HG03175 (cell line): Measurements from ENCODE around the gene GLS.
"Not testable (repeated sequence)": the region's sequence is repeated elsewhere in the genome, so short reads cannot be mapped to it uniquely, and the experiment has no call there.

ENCODE experiments used
- ATAC-seq: cut with Tn5 transposase; IDR thresholded peaks from one replicate; pipeline ENCODE4 v1.9.1; 2021; ENCODE audit warnings: mild to moderate bottlenecking, moderate library complexity; ENCODE audit not compliant: unreplicated experiment

GLS gene

DNA sequence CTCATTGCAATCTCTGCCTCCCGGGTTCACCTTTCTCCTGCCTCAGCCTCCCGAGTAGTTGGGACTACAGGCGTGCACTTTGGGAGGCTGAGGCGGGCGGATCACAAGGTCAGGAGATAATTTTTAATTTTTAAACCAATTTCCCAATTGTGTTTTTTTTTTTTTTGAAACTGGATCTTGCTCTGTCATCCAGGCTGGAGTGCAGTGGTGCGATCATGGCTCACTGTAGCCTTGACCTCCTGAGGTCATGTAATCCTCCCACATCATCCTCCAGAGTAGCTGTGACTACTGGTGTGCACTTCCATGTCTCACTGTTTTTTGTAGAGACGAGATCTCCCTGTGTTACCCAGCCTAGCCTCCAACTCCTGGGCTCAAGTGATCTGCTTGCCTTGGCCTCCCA lies 49.3 kb downstream of the GLS start:
- ATAC-seq: no peak

DNA sequence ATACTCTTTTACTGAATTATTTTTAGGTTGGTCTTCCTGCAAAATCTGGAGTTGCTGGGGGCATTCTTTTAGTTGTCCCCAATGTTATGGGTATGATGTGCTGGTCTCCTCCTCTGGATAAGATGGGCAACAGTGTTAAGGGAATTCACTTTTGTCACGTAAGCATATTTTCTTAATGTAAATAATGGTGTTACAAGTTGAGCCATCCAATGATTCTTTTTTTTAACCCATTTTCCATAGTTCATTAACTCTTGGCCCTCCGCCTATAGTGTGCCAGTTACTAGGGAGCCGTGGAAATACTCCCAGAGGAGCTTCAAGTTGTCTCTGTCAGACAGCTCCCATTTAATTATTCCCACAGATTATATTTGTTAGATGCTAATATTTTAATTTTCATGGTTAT lies 49.8 kb downstream of the GLS start:
- no peak for ATAC-seq

DNA sequence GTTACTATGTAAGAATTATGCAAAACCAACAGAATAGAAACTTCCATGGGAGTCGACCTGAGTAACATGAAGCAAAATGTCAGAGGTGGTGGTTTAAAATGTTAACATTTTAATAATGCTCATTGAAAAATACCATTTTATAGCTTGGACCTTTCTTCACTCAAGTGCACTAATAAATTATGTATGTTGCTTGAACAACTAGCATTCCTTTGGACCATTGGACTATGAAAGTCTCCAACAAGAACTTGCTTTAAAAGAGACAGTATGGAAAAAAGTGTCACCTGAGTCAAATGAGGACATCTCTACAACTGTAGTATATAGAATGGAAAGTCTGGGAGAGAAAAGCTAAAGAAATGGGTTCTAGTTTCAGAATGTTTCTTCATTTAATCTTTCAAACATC lies 51.9 kb downstream of the GLS start:
- ATAC-seq: no peak

DNA sequence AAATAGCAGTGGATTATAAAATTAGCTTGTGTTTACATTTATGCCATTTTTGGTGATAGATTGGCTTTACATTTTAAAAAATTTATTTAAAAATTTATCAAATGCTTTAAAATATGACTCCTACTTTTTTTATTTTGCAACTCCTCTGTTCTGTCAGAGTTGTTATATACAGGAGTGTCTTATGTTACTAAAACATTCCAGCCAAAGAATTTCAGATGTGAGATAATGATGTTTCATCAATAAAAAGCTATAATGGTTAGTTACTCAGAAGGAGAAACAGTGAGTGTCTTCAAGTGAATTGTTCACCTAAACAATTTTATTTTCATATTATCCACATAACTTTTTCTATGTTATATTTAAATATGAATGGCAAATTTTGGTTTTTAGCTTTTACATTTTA lies 52.7 kb downstream of the GLS start:
- ATAC-seq: no peak

DNA sequence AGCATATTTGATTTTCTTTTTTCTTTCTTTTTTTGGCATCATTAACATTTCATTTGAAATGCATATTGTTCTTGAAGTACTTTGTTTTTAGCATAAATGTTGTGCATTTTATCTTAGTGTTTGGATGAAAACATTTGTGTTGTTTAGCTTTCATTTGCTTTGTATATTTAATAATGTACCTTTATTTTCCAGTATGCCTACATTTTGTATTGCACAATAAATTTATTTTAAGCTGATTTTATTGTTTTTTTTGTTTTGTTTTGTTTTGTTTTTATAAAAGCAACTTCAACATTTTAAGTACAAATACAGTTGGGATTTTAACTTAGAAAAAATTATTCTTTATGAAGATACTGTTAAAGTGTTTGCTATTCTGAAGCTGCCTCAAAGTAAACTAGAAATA lies 54.4 kb downstream of the GLS start:
- ATAC-seq: no peak

- no peak for ATAC-seq
These were observed 58.2 kb downstream of the GLS start for GRCh38 chr2:190938771-190939335.

GRCh38 chr2:190940454-190940853 lies 59.8 kb downstream of the GLS start:
- ATAC-seq: no peak

GRCh38 chr2:190941571-190941970 lies 61.0 kb downstream of the GLS start:
- no peak for ATAC-seq

GRCh38 chr2:190942697-190943096 lies 62.1 kb downstream of the GLS start:
- no peak for ATAC-seq

- no peak for ATAC-seq
These were observed 63.1 kb downstream of the GLS start for GRCh38 chr2:190943706-190944105.

DNA sequence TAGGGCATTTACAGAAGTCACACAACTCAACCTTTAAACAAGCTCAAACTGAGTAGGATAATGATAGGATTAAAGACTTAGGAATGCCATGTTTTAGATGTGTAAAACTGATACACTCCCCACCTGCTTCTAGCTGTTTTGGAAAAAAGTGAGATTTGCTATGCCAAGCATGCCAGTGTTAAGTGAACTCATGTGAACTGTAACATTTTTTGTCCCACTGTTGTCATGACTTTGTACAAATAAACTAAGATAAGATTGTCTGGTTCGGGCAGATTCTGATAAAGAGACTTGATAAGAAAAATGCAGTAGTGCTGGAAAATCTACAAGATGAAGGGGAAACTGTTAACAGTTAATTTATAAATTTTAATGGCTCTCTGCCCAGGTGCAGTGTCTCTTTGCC lies 66.5 kb downstream of the GLS start:
- ATAC-seq: no peak

DNA sequence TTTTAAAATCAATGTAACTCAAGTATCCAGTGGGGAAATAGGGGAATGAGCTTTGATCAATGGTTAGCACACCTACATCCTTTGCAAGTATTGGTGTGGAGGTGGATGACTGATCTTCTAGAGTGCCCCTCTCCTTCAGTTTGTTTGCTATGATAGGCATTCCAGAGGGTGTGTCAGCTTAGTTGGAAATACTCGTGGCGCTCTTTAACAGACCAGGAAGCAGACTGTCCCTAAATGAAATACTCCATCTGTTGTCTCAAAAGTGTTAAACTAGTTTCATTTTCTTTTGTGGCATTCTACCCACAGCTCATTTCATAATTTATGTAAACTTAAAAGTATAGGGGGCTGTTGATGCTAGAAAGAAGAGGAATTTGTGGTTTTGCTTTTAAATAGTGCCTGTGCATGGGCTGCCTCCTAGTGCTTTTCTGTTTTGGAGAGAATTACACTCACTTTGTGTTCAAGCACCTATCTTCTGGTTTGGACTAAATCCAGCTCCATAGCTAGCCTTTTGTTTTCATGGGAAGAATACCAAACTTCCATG lies 67.2 kb downstream of the GLS start:
- ATAC-seq: peak; percentile 62

DNA sequence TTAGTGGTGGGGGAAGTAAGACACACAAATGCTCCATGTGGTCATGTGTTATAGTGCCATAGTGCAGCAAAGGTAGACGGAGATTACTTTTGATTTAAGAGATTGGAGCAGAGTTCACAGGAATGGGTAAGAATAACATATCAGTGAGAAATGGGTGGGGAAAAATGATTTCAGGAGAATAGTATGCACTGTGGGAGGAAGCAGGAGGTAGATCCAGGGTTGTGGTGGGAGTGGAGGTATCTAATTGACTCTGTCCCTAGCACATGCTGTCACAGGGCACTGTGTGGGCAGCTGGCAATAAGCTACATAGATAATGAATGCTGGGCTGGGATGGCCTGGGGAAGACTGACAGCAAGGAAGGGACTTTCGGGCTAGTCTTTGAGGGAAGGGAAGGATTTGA lies 68.0 kb downstream of the GLS start:
- ATAC-seq: no peak

- no peak for ATAC-seq
These were observed 70.0 kb downstream of the GLS start for GRCh38 chr2:190950566-190950991.

DNA sequence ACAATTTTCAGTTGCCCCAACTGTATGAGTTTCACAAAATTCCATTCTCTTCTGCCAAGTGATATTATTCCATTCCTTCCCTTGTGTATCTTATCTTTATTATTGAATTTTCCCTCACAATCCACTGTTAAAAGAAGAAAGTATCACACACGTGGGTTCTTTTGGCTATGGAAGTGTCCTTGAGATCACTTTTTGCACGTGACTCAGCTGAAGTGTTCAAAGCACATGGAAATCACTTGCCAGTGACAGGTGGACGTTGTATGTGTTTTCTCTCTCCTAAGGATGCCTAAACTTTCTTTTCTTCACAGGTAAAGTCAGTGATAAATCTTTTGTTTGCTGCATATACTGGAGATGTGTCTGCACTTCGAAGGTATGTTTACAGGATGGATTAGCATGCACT lies 72.6 kb downstream of the GLS start:
- no peak for ATAC-seq

GRCh38 chr2:190959911-190960788 lies 79.5 kb downstream of the GLS start:
- no peak for ATAC-seq

- not testable (repeated sequence) for ATAC-seq
These were observed 80.5 kb downstream of the GLS start for GRCh38 chr2:190961117-190961516.

- ATAC-seq: no peak
These were observed 81.4 kb downstream of the GLS start for GRCh38 chr2:190961918-190962487.

DNA sequence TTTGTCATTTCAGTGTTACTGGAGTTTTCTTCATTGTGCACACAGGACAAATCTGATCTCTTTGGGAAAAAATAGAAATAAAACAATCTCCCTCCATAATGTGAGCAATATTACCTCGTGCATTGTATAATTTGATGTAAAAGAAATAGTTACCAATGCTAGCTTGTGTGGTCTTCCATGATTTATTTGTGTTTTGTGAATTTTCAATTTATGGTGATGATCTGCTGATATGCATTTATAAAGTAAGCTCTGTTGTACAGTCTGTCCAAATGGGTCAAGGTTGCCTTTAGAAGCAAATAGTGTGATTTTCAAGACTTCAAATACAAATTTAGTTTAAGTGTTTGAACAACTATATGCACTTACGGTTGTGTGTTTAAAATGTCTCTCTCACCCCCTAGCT lies 82.5 kb downstream of the GLS start:
- no peak for ATAC-seq

DNA sequence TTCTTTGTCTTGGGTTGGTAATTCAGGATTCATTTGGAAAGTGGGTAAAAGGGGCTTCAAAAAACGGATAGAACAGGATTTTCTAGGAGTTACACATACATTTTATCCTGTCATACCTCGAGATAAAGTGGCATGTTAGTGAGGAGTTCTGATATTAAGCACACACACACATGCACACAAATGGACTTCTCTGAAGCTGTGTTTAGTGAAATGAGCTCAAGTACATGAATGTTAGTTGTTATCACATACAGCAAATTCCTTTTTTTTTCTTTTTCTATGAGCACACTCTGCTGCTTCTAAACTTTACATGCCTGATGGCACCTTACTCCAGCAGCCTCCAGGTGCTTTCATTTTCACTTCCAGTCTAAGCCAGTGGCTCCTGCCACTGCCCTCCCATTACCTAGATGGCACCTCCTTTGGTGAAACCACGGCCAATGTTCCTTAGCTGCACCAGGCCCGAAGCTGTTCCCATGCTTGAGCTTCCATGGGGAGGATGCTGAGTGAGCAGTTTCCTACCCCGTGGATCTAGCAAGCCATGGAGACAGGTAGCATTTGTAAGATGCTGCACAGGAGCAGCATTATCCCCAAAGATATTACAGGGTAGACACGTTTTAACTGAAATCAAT lies 83.7 kb downstream of the GLS start:
- no peak for ATAC-seq

GRCh38 chr2:190965580-190966222 lies 85.1 kb downstream of the GLS start:
- no peak for ATAC-seq
